Activated effector memory CD4-positive, alpha-beta T cell treated with anti-CD3 and anti-CD28 coated beads, Interleukin-2, amount 50 U/mL, for 16 hours (primary cell): Measurements from ENCODE around the gene KDM8.

Source experiments
- DNase-seq: peaks from one replicate; pipeline ENCODE4 v3.0.0-alpha.2; 2020

KDM8 gene

GRCh38 chr16:27203507-27204311, at the start of gene KDM8:
Gene KDM8 (plus strand): TSS chr16:27203526. CDS start chr16:27210124, 6,598 bp downstream.
- DNase-seq = peak; percentile 100

GRCh38 chr16:27154705-27155521, 48.4 kb upstream of the KDM8 start:
- peak; percentile 89 for DNase-seq

GRCh38 chr16:27156579-27156978, 46.7 kb upstream of the KDM8 start:
- DNase-seq = no peak

GRCh38 chr16:27161398-27161797, 41.9 kb upstream of the KDM8 start:
- DNase-seq = no peak

- no peak for DNase-seq
Measured at GRCh38 chr16:27164352-27164751, 39.0 kb upstream of the KDM8 start.

- DNase-seq = no peak
Measured at GRCh38 chr16:27165576-27165975, 37.8 kb upstream of the KDM8 start.

- DNase-seq = no peak
Measured at GRCh38 chr16:27168790-27169189, 34.5 kb upstream of the KDM8 start.

- DNase-seq = peak; percentile 84
Measured at GRCh38 chr16:27169511-27170071, 33.7 kb upstream of the KDM8 start.

GRCh38 chr16:27171584-27171983, 31.7 kb upstream of the KDM8 start:
- no peak for DNase-seq

GRCh38 chr16:27174007-27174406, 29.3 kb upstream of the KDM8 start:
- peak; percentile 81 for DNase-seq

GRCh38 chr16:27174798-27175197, 28.5 kb upstream of the KDM8 start:
- no peak for DNase-seq

GRCh38 chr16:27175888-27176287, 27.4 kb upstream of the KDM8 start:
- DNase-seq = no peak

- no peak for DNase-seq
Measured at GRCh38 chr16:27177031-27177774, 26.1 kb upstream of the KDM8 start.

- peak; percentile 92 for DNase-seq
Measured at GRCh38 chr16:27179500-27180072, 23.7 kb upstream of the KDM8 start.

GRCh38 chr16:27181019-27181790, 22.1 kb upstream of the KDM8 start:
- DNase-seq = no peak

- no peak for DNase-seq
Measured at GRCh38 chr16:27182906-27183405, 20.4 kb upstream of the KDM8 start.

GRCh38 chr16:27185776-27186130, 17.6 kb upstream of the KDM8 start:
- no peak for DNase-seq

- no peak for DNase-seq
Measured at GRCh38 chr16:27188633-27189032, 14.7 kb upstream of the KDM8 start.

GRCh38 chr16:27189335-27189972, 13.9 kb upstream of the KDM8 start:
- no peak for DNase-seq

GRCh38 chr16:27190316-27190871, 12.9 kb upstream of the KDM8 start:
- DNase-seq = no peak
